PC-3 (cell line): ENCODE results near the gene GDPD5. TPM values are rescaled to one million over a fixed set of nuclear protein-coding genes. Genes with fewer than 3 reads are reported as not detected.

Experiments
- ATAC-seq: fragments of 200-7000 bp; cut with Tn5 transposase; 2 replicates; pipeline ENCODE4 v1.9.1; 2020; ENCODE audit warnings: mild to moderate bottlenecking, moderate library complexity
- BruUV-seq: library from RNA; stranded (reverse); fragments of 400-500 nt; replicated peaks from 2 replicates; lab custom pipeline; 2021; lab: Mats Ljungman, UMichigan
- CTCF ChIA-PET: fragments of 300-600 bp; sonication (Branson Sonifier 250); formaldehyde crosslinking; loops from one replicate; lab custom pipeline; 2022; ENCODE audit warnings: antibody characterized with exemption; lab: Charles Lee
- POLR2A ChIA-PET: fragments of 300-600 bp; sonication (Branson Sonifier 250); formaldehyde crosslinking; loops from one replicate; lab custom pipeline; 2022; ENCODE audit warnings: antibody characterized with exemption; ENCODE audit not compliant: unreplicated experiment; lab: Charles Lee
- DNase-seq: peaks from one replicate; pipeline ENCODE4 v3.0.0-alpha.2; 2015
- H2AFZ ChIP-seq: fragments of 300-600 bp; sonication (generic); 2 replicates; pipeline ENCODE4 v1.6.0; 2016; ENCODE audit warnings: antibody characterized with exemption, low read length
- H3F3A ChIP-seq: fragments of 300-600 bp; sonication (generic); one replicate; pipeline ENCODE4 v1.6.0; 2017; ENCODE audit warnings: antibody characterized with exemption, low read length, control low read depth, mild to moderate bottlenecking; ENCODE audit not compliant: unreplicated experiment
- H3K27ac ChIP-seq: fragments of 300-600 bp; sonication (generic); 2 replicates; pipeline ENCODE4 v1.5.1; 2016; ENCODE audit warnings: mild to moderate bottlenecking, low read length
- H3K27me3 ChIP-seq: fragments of 300-600 bp; sonication (generic); 2 replicates; pipeline ENCODE4 v1.6.1; 2016; ENCODE audit warnings: low read length, mixed read lengths
- H3K36me3 ChIP-seq: fragments of 300-600 bp; sonication (generic); 2 replicates; pipeline ENCODE4 v1.6.1; 2016; ENCODE audit warnings: low read depth, mixed run types, low read length, mixed read lengths
- H3K4me1 ChIP-seq: fragments of 300-600 bp; sonication (generic); 2 replicates; pipeline ENCODE4 v1.5.1; 2016; ENCODE audit warnings: low read length; ENCODE audit not compliant: insufficient read depth
- H3K4me2 ChIP-seq: fragments of 300-600 bp; sonication (generic); 2 replicates; pipeline ENCODE4 v1.6.0; 2016; ENCODE audit warnings: low read length
- H3K4me3 ChIP-seq: fragments of 300-600 bp; sonication (generic); 2 replicates; pipeline ENCODE4 v1.5.1; 2016; ENCODE audit warnings: mild to moderate bottlenecking, low read length, mixed read lengths
- H3K79me2 ChIP-seq: fragments of 300-600 bp; sonication (generic); 2 replicates; pipeline ENCODE4 v1.6.1; 2017; ENCODE audit warnings: low read length, mixed read lengths
- H3K9ac ChIP-seq: fragments of 300-600 bp; sonication (generic); 2 replicates; pipeline ENCODE4 v1.6.0; 2016; ENCODE audit warnings: mild to moderate bottlenecking, low read length
- H3K9me2 ChIP-seq: fragments of 300-600 bp; sonication (generic); replicated peaks from 2 replicates; pipeline ENCODE4 v1.6.1; 2016; ENCODE audit warnings: mixed run types, low read length, mixed read lengths
- H3K9me3 ChIP-seq: fragments of 300-600 bp; sonication (generic); 2 replicates; pipeline ENCODE4 v1.6.1; 2016; ENCODE audit warnings: low read length, mixed read lengths
- H4K20me1 ChIP-seq: fragments of 300-600 bp; sonication (generic); 2 replicates; pipeline ENCODE4 v1.6.1; 2016; ENCODE audit warnings: low read length, mixed read lengths
- CTCF ChIP-seq: fragments of 300-600 bp; sonication (generic); conservative IDR thresholded peaks from 2 replicates; pipeline ENCODE4 v1.5.1; 2017; ENCODE audit warnings: antibody characterized with exemption, low read depth, mild to moderate bottlenecking, low read length
- EZH2 ChIP-seq: fragments of 300-600 bp; sonication (generic); IDR thresholded peaks from one replicate; pipeline ENCODE4 v1.6.1; 2017; ENCODE audit warnings: antibody characterized with exemption, mild to moderate bottlenecking, low read length; ENCODE audit not compliant: unreplicated experiment
- EZH2phosphoT487 ChIP-seq: fragments of 300-600 bp; sonication (generic); IDR thresholded peaks from 2 replicates; pipeline ENCODE4 v1.6.1; 2018; ENCODE audit warnings: mild to moderate bottlenecking, antibody characterized with exemption, low read length, borderline replicate concordance
- intact Hi-C: fragments of 100-400 bp; cut with micrococcal nuclease; formaldehyde crosslinking; loops from 2 replicates; pipeline ENCODE4 v1.9.0; 2023
- total RNA-seq: library from RNA; depleted of rRNA; stranded (reverse); fragments of >200 nt; gene quantifications from 2 replicates; pipeline ENCODE4 v1.2.3, GENCODE V29; 2014

GDPD5 gene
- total RNA-seq, 1 experiment from 2014 or later = 21.4 TPM

DNA sequence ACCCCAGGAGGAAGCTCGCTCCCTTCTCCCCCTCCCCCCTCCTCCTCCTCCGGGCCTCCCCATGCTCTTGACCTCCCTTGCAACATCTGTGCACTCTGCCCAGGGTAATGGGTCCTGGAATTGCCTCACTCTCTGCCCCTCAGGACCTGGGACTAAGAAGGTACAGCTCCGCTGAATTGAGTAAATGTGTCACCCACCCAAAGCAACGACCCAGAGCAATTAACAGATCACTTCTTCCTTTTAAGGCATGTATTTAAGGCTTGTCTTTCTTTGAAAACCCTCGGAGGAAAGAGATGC is 15.1 kb downstream of the GDPD5 start:
- Histone ChIP-seq H3K36me3 (no peaks in the 10 kb centered on the region), H3K4me1 (peaks cover 22% of the 10 kb centered on the region), H3K9ac (no peak overlapping the region), H3K79me2 (no peaks in the 10 kb centered on the region), H3K27me3 (no peaks in the 10 kb centered on the region), H3K9me3 (no peaks in the 10 kb centered on the region), H3K4me3 (no peak overlapping the region), H2AFZ (no peak overlapping the region), H3K27ac (no peak overlapping the region), H4K20me1 (no peaks in the 10 kb centered on the region), H3K4me2 (no peak overlapping the region), H3K9me2 (no peaks in the 10 kb centered on the region), H3F3A (no peaks in the 10 kb centered on the region)
- BruUV-seq = no TSS peak
- intact Hi-C loops = no loop called here
- TF ChIP-seq CTCF = no peak
- no peak for TF ChIP-seq EZH2
- no peak for TF ChIP-seq EZH2phosphoT487
- POLR2A ChIA-PET = no interaction called here
- DNase-seq (no peak), ATAC-seq (no peak)
- CTCF ChIA-PET = no interaction called here

- no peak for TF ChIP-seq EZH2phosphoT487
- H3F3A ChIP-seq = no peaks in the 10 kb centered on the region
- no peak overlapping the region for H3K27ac ChIP-seq
- H3K27me3 ChIP-seq = no peaks in the 10 kb centered on the region
- H3K79me2 ChIP-seq = no peaks in the 10 kb centered on the region
- H3K9me2 ChIP-seq = no peaks in the 10 kb centered on the region
- H3K9me3 ChIP-seq = no peaks in the 10 kb centered on the region
- ChIA-PET CTCF (no interaction called here), POLR2A (no interaction called here)
- peaks cover 22% of the 10 kb centered on the region for H3K4me1 ChIP-seq
- no peak overlapping the region for H3K4me2 ChIP-seq
- H3K4me3 ChIP-seq = no peak overlapping the region
- H2AFZ ChIP-seq = no peak overlapping the region
- no peaks in the 10 kb centered on the region for H3K36me3 ChIP-seq
- ATAC-seq = no peak
- no peaks in the 10 kb centered on the region for H4K20me1 ChIP-seq
- intact Hi-C loops = no loop called here
- no peak overlapping the region for H3K9ac ChIP-seq
- BruUV-seq = no TSS peak
- no peak for DNase-seq
These were observed 15.6 kb downstream of the GDPD5 start for GRCh38 chr11:75510004-75510722.

- H4K20me1 ChIP-seq = no peaks in the 10 kb centered on the region
- intact Hi-C loops = no loop called here
- H3K79me2 ChIP-seq = no peaks in the 10 kb centered on the region
- DNase-seq (no peak), ATAC-seq (no peak)
- ChIA-PET CTCF (no interaction called here), POLR2A (no interaction called here)
- no peak overlapping the region for H2AFZ ChIP-seq
- no peak overlapping the region for H3K4me3 ChIP-seq
- H3F3A ChIP-seq = no peaks in the 10 kb centered on the region
- no peak overlapping the region for H3K4me2 ChIP-seq
- H3K27ac ChIP-seq = no peak overlapping the region
- H3K36me3 ChIP-seq = no peaks in the 10 kb centered on the region
- no peaks in the 10 kb centered on the region for H3K9me3 ChIP-seq
- no peaks in the 10 kb centered on the region for H3K9me2 ChIP-seq
- TF ChIP-seq EZH2phosphoT487 = no peak
- TF ChIP-seq EZH2 = no peak
- TF ChIP-seq CTCF = no peak
- H3K9ac ChIP-seq = no peak overlapping the region
- H3K4me1 ChIP-seq = peaks cover 22% of the 10 kb centered on the region
- no peaks in the 10 kb centered on the region for H3K27me3 ChIP-seq
- BruUV-seq = no TSS peak
These were observed 16.6 kb downstream of the GDPD5 start for GRCh38 chr11:75509020-75509720.
